Fibroblast of gingiva (primary cell): Measurements from ENCODE around the gene MEG3.
"Not testable (repeated sequence)": the region's sequence is repeated elsewhere in the genome, so short reads cannot be mapped to it uniquely, and the experiment has no call there.

Experiments
- DNase-seq: peaks from one replicate; pipeline ENCODE4 v3.0.0-alpha.2; 2011; ENCODE audit warnings: low read depth

Gene MEG3

GRCh38 chr14:100788942-100789341, 37.0 kb upstream of the MEG3 start:
- DNase-seq = no peak

- DNase-seq = no peak
Observed at GRCh38 chr14:100789460-100790417, 36.2 kb upstream of the MEG3 start.

- peak; percentile 44 for DNase-seq
Observed at GRCh38 chr14:100790502-100791347, 35.2 kb upstream of the MEG3 start.

- no peak for DNase-seq
Observed at GRCh38 chr14:100791348-100791735, 34.6 kb upstream of the MEG3 start.

- DNase-seq = no peak
Observed at GRCh38 chr14:100791995-100792394, 33.9 kb upstream of the MEG3 start.

- DNase-seq = no peak
Observed at GRCh38 chr14:100796946-100797345, 29.0 kb upstream of the MEG3 start.

GRCh38 chr14:100800041-100800440, 25.9 kb upstream of the MEG3 start:
- no peak for DNase-seq

GRCh38 chr14:100801433-100801832, 24.5 kb upstream of the MEG3 start:
- not testable (repeated sequence) for DNase-seq

- no peak for DNase-seq
Observed at GRCh38 chr14:100802179-100802578, 23.7 kb upstream of the MEG3 start.

- DNase-seq = no peak
Observed at GRCh38 chr14:100802766-100803165, 23.2 kb upstream of the MEG3 start.

GRCh38 chr14:100803226-100803625, 22.7 kb upstream of the MEG3 start:
- no peak for DNase-seq

- DNase-seq = no peak
Observed at GRCh38 chr14:100803676-100804075, 22.2 kb upstream of the MEG3 start.

GRCh38 chr14:100804138-100804537, 21.8 kb upstream of the MEG3 start:
- DNase-seq = no peak

GRCh38 chr14:100804558-100805309, 21.2 kb upstream of the MEG3 start:
- DNase-seq = no peak

- DNase-seq = no peak
Observed at GRCh38 chr14:100806386-100806785, 19.5 kb upstream of the MEG3 start.

- no peak for DNase-seq
Observed at GRCh38 chr14:100807496-100807895, 18.4 kb upstream of the MEG3 start.

- DNase-seq = no peak
Observed at GRCh38 chr14:100807979-100808734, 17.8 kb upstream of the MEG3 start.

GRCh38 chr14:100810435-100810834, 15.5 kb upstream of the MEG3 start:
- DNase-seq = no peak

- no peak for DNase-seq
Observed at GRCh38 chr14:100810861-100811461, 15.0 kb upstream of the MEG3 start.

- DNase-seq = no peak
Observed at GRCh38 chr14:100813291-100813690, 12.6 kb upstream of the MEG3 start.
